H1 (cell line): ENCODE results near the gene MFAP4. TPM values are rescaled to one million over a fixed set of nuclear protein-coding genes. Genes with fewer than 3 reads are reported as not detected.

ENCODE experiments used
- CTCF ChIA-PET: fragments of 300-600 bp; sonication (Branson Sonifier 250); formaldehyde crosslinking; loops from one replicate; lab custom pipeline; 2021; ENCODE audit not compliant: partially characterized antibody; lab: Charles Lee
- POLR2A ChIA-PET: fragments of 300-600 bp; sonication (Branson Sonifier 250); formaldehyde crosslinking; loops from one replicate; lab custom pipeline; 2021; ENCODE audit warnings: inconsistent platforms; ENCODE audit not compliant: partially characterized antibody; lab: Charles Lee
- DNase-seq, 2 experiments: peaks; one replicate each; pipeline versions ENCODE4 v3.0.0 to v3.0.0-alpha.2; 2010 to 2022; ENCODE audit warnings: low spot score in 2 of 2, low read depth in 1 of 2, mixed read lengths in 1 of 2
- FAIRE-seq: peaks from 2 replicates; lab custom pipeline; 2011; peaks lifted over from hg19 to GRCh38; lab: Jason Lieb, UNC
- H2AFZ ChIP-seq: 2 replicates; pipeline ENCODE4 v1.8.1; 2012; ENCODE audit warnings: low read length, inconsistent platforms
- H2AK5ac ChIP-seq: 2 replicates; pipeline ENCODE4 v1.6.1; 2013; ENCODE audit warnings: low read depth, low read length
- H2BK120ac ChIP-seq: replicated peaks from 2 replicates; pipeline ENCODE3; 2013; ENCODE audit warnings: low read depth, low read length, inconsistent platforms
- H2BK12ac ChIP-seq: 2 replicates; pipeline ENCODE4 v1.6.1; 2013; ENCODE audit warnings: low read depth, low read length
- H2BK15ac ChIP-seq: 2 replicates; pipeline ENCODE4 v1.6.1; 2013; ENCODE audit warnings: low read length
- H2BK20ac ChIP-seq: 2 replicates; pipeline ENCODE4 v1.6.1; 2013; ENCODE audit warnings: low read length
- H2BK5ac ChIP-seq: 2 replicates; pipeline ENCODE4 v1.6.1; 2013; ENCODE audit warnings: low read depth, low read length
- H3K14ac ChIP-seq: 2 replicates; pipeline ENCODE4 v1.6.1; 2013; ENCODE audit warnings: inconsistent platforms; ENCODE audit not compliant: insufficient read length
- H3K18ac ChIP-seq: 2 replicates; pipeline ENCODE4 v1.6.1; 2013; ENCODE audit warnings: low read length; ENCODE audit errors: extremely low read depth
- H3K23ac ChIP-seq: 2 replicates; pipeline ENCODE4 v1.6.1; 2013; ENCODE audit warnings: inconsistent platforms; ENCODE audit not compliant: insufficient read length
- H3K23me2 ChIP-seq: 2 replicates; pipeline ENCODE4 v1.6.1; 2013; ENCODE audit warnings: low read depth, low read length
- H3K27ac ChIP-seq: 2 replicates; pipeline ENCODE4 v1.6.1; 2011; ENCODE audit warnings: low read depth, low read length, inconsistent platforms
- H3K27me3 ChIP-seq, 4 experiments: replicated peaks in 1 of 4; 1 replicate in 1 of 4; 2 replicates in 3 of 4; pipeline versions ENCODE4 v1.6.1 to v1.8.1; 2011 to 2013; ENCODE audit warnings: low read length in 3 of 4, mild to moderate bottlenecking in 3 of 4, inconsistent platforms in 2 of 4, mixed read lengths in 2 of 4, moderate library complexity in 1 of 4; ENCODE audit not compliant: control insufficient read depth in 3 of 4, insufficient read depth in 3 of 4; ENCODE audit errors: extremely low read depth in 1 of 4
- H3K36me3 ChIP-seq, 4 experiments: 2 replicates each; pipeline versions ENCODE4 v1.6.1 to v1.8.1; 2011 to 2013; ENCODE audit warnings: mild to moderate bottlenecking in 4 of 4, low read length in 3 of 4, moderate library complexity in 2 of 4, control low read depth in 1 of 4, inconsistent platforms in 1 of 4; ENCODE audit not compliant: insufficient read depth in 4 of 4, control insufficient read depth in 2 of 4
- H3K4ac ChIP-seq: replicated peaks from 2 replicates; pipeline ENCODE3; 2013; ENCODE audit warnings: low read length, low read depth, mixed read lengths, inconsistent platforms; ENCODE audit not compliant: insufficient read length
- H3K4me1 ChIP-seq, 4 experiments: replicated peaks in 1 of 4; 1 replicate in 1 of 4; 2 replicates in 3 of 4; pipeline versions ENCODE4 v1.6.1 to v1.8.1; 2011 to 2013; ENCODE audit warnings: low read length in 3 of 4, inconsistent platforms in 2 of 4, mixed read lengths in 1 of 4; ENCODE audit not compliant: insufficient read depth in 4 of 4, control insufficient read depth in 3 of 4
- H3K4me2 ChIP-seq, 2 experiments: 2 replicates each; pipeline versions ENCODE4 v1.6.1 to v1.8.1; 2011 to 2013; ENCODE audit warnings: low read depth in 2 of 2, low read length in 2 of 2, control low read depth in 1 of 2, inconsistent platforms in 1 of 2, mild to moderate bottlenecking in 1 of 2; ENCODE audit not compliant: insufficient read depth in 1 of 2
- H3K4me3 ChIP-seq, 4 experiments: fragments of 200-600, 300-600 bp in 1 of 4; sonication (generic), shearing (Covaris generic), sonication (Bioruptor Twin) in 1 of 4; 2 replicates each; pipeline versions ENCODE4 v1.5.1 to v1.8.1; 2011 to 2016; ENCODE audit warnings: low read length in 4 of 4, low read depth in 3 of 4, control low read depth in 2 of 4, inconsistent platforms in 2 of 4, mild to moderate bottlenecking in 2 of 4, mixed read lengths in 1 of 4, moderate library complexity in 1 of 4; ENCODE audit not compliant: insufficient read depth in 2 of 4; ENCODE audit errors: extremely low read depth in 1 of 4
- H3K56ac ChIP-seq: replicated peaks from 2 replicates; pipeline ENCODE3; 2013; ENCODE audit warnings: low read depth, mild to moderate bottlenecking, mixed read lengths, low read length, inconsistent platforms; ENCODE audit not compliant: insufficient read length
- H3K79me1 ChIP-seq: 2 replicates; pipeline ENCODE4 v1.6.1; 2013; ENCODE audit warnings: low read depth, low read length, control low read depth
- H3K79me2 ChIP-seq, 2 experiments: 2 replicates each; pipeline versions ENCODE4 v1.6.1 to v1.8.1; 2012 to 2013; ENCODE audit warnings: low read length in 2 of 2, mild to moderate bottlenecking in 2 of 2, inconsistent platforms in 1 of 2; ENCODE audit not compliant: insufficient read depth in 2 of 2, control insufficient read depth in 1 of 2
- H3K9ac ChIP-seq, 4 experiments: replicated peaks in 1 of 4; 1 replicate in 1 of 4; 2 replicates in 3 of 4; pipeline versions ENCODE4 v1.6.1 to v1.8.1; 2011 to 2013; ENCODE audit warnings: low read depth in 3 of 4, low read length in 3 of 4, control low read depth in 2 of 4, mild to moderate bottlenecking in 2 of 4, moderate library complexity in 2 of 4, inconsistent platforms in 1 of 4; ENCODE audit errors: extremely low read depth in 1 of 4
- H3K9me3 ChIP-seq, 2 experiments: 2 replicates each; pipeline versions ENCODE4 v1.6.1 to v1.8.1; 2012 to 2013; ENCODE audit warnings: mild to moderate bottlenecking in 2 of 2, moderate library complexity in 2 of 2, control low read depth in 1 of 2, inconsistent platforms in 1 of 2, low read depth in 1 of 2, low read length in 1 of 2, mixed read lengths in 1 of 2; ENCODE audit not compliant: insufficient read depth in 2 of 2
- H4K20me1 ChIP-seq, 2 experiments: replicated peaks in 1 of 2; 2 replicates each; pipeline versions ENCODE3 to v1.8.1; 2011 to 2013; ENCODE audit warnings: inconsistent platforms in 2 of 2, low read length in 2 of 2, mild to moderate bottlenecking in 1 of 2; ENCODE audit not compliant: insufficient read depth in 2 of 2, control insufficient read depth in 1 of 2
- H4K5ac ChIP-seq: 2 replicates; pipeline ENCODE4 v1.6.1; 2013; ENCODE audit warnings: low read length, low read depth, mixed read lengths, inconsistent platforms; ENCODE audit not compliant: insufficient read length
- H4K8ac ChIP-seq: 2 replicates; pipeline ENCODE4 v1.8.0; 2013; ENCODE audit warnings: mild to moderate bottlenecking, moderate library complexity, low read length, inconsistent platforms; ENCODE audit not compliant: insufficient read depth; ENCODE audit errors: extremely low read depth
- H4K91ac ChIP-seq: replicated peaks from 2 replicates; pipeline ENCODE3; 2013; ENCODE audit warnings: low read length, mixed read lengths, inconsistent platforms; ENCODE audit not compliant: insufficient read length
- CEBPB ChIP-seq: IDR thresholded peaks from 2 replicates; pipeline ENCODE4 v1.6.1; 2012; ENCODE audit warnings: low read depth, low read length
- CHD2 ChIP-seq: IDR thresholded peaks from 2 replicates; pipeline ENCODE4 v1.6.1; 2012; ENCODE audit warnings: low read length, improper control_type of control experiment
- NRF1 ChIP-seq: IDR thresholded peaks from 2 replicates; pipeline ENCODE4 v1.6.1; 2011; ENCODE audit warnings: mild to moderate bottlenecking, low read depth, low read length, improper control_type of control experiment
- RXRA ChIP-seq: IDR thresholded peaks from 2 replicates; pipeline ENCODE4 v1.6.1; 2011; ENCODE audit warnings: low read depth, mild to moderate bottlenecking, low read length, moderate library complexity; ENCODE audit not compliant: insufficient read depth
- SIN3A ChIP-seq, 2 experiments: IDR thresholded peaks in 1 of 2; conservative IDR thresholded peaks in 1 of 2; 2 replicates each; pipeline ENCODE4 v1.6.1; 2011 to 2012; ENCODE audit warnings: low read length in 2 of 2, improper control_type of control experiment in 1 of 2, low read depth in 1 of 2, mild to moderate bottlenecking in 1 of 2
- SP1 ChIP-seq: IDR thresholded peaks from 2 replicates; pipeline ENCODE4 v1.6.1; 2011; ENCODE audit warnings: low read depth, low read length
- SP2 ChIP-seq: IDR thresholded peaks from 2 replicates; pipeline ENCODE4 v1.6.1; 2012; ENCODE audit warnings: mild to moderate bottlenecking, low read length, inconsistent platforms
- SRF ChIP-seq: IDR thresholded peaks from 2 replicates; pipeline ENCODE4 v1.6.1; 2011; ENCODE audit warnings: mild to moderate bottlenecking, low read depth, low read length, moderate library complexity
- WGBS, 2 experiments: shearing (Covaris generic) in 1 of 2; methylation state at CpG; one replicate each; pipeline versions ENCODE4 v1.1.6 to v1.1.7; 2013 to 2015; ENCODE audit warnings: low lambda C conversion rate in 2 of 2, mixed read lengths in 2 of 2, inconsistent platforms in 1 of 2, low coverage in 1 of 2, missing lambda C conversion rate in 1 of 2; ENCODE audit not compliant: insufficient replicate concordance in 2 of 2, insufficient coverage in 1 of 2, insufficient read length in 1 of 2; ENCODE audit errors: extremely low coverage in 1 of 2, missing lambda C conversion rate in 1 of 2; 5-methylcytosine and 5-hydroxymethylcytosine counted together
- polyA plus RNA-seq, 7 experiments: library from polyadenylated mRNA; depleted of rRNA in 3 of 7; stranded (reverse) in 5 of 7; unstranded in 2 of 7; fragments of >200 nt in 5 of 7; fragments of 200-250 nt in 2 of 7; gene quantifications; 1 replicate in 5 of 7; 2 replicates in 1 of 7; 4 replicates in 1 of 7; pipeline versions ENCODE4 v1.2.1 to v1.2.3, GENCODE V29; 2011 to 2013; ENCODE audit warnings: missing spikeins in 2 of 7, mixed read lengths in 2 of 7
- total RNA-seq: library from RNA; stranded (reverse); fragmentation: NEBNext Ultra II Directional; extraction: Animal tissue kit (Norgen Biotek cat#: 25700); gene quantifications from 2 replicates; pipeline ENCODE4 v1.2.1, GENCODE V29; 2021

The MFAP4 gene
- total and polyA plus RNA-seq, 2 of the 8 experiments (the other 6 are each of a cell fraction or from before 2014, with no cell fraction given): 3.1 to 3.6 TPM

GRCh38 chr17:19342611-19343255 lies 44.3 kb downstream of the MFAP4 start:
- WGBS, 2 experiments: 90% methylated on average over 6 of the region's 7 CpGs; no CpG with 5 or more reads in 1 of the 2 experiments
- no peak overlapping the region for H4K91ac ChIP-seq
- no peak overlapping the region for H2BK5ac ChIP-seq
- no peak overlapping the region for H3K56ac ChIP-seq
- H2BK20ac ChIP-seq: no peak overlapping the region
- H2BK120ac ChIP-seq: no peak overlapping the region
- peaks cover 0 to 5% (median 2%) of the 10 kb centered on the region in 4 experiments; a peak in 2 of 8 replicates for H3K36me3 ChIP-seq
- H2AFZ ChIP-seq: no peak overlapping the region
- H3K79me2 ChIP-seq: no peaks in the 10 kb centered on the region
- H3K14ac ChIP-seq: no peak overlapping the region
- H3K27me3 ChIP-seq: no peaks in the 10 kb centered on the region
- H4K5ac ChIP-seq: no peak overlapping the region
- no peak overlapping the region for H4K8ac ChIP-seq
- TF ChIP-seq SIN3A (conservative IDR thresholded peaks at IDR 0.05 in 1 of 2, IDR thresholded peaks at IDR 0.05 in 1 of 2; ENCODE audit: low read depth in 1 of 2, low read length in 2 of 2) (no peak), SP1 (no peak), CHD2 (no peak), CEBPB (no peak), SRF (no peak), RXRA (no peak), NRF1 (no peak), SP2 (no peak)
- no peaks in the 10 kb centered on the region for H3K79me1 ChIP-seq
- no peak overlapping the region for H2AK5ac ChIP-seq
- H3K4me2 ChIP-seq: no peak overlapping the region
- H3K27ac ChIP-seq: no peak overlapping the region
- no peak overlapping the region for H3K4ac ChIP-seq
- POLR2A ChIA-PET: interaction anchor here (0.6 to 1.7 kb wide), 7 partner anchors 8 to 305 kb away, joined by 3 to 5 read pairs (median 3); no protein-coding TSS in a partner anchor
- CTCF ChIA-PET: interaction anchor here (0.6 to 9.8 kb wide), 9 partner anchors 10 to 420 kb away, joined by 3 to 70 read pairs (median 3); partner anchors contain the start of gene RNF112
- H3K9ac ChIP-seq: no peak overlapping the region
- H3K23ac ChIP-seq: no peak overlapping the region
- H3K4me3 ChIP-seq: no peak overlapping the region
- no peaks in the 10 kb centered on the region for H3K23me2 ChIP-seq
- FAIRE-seq: no peak
- H3K4me1 ChIP-seq: peaks cover 4 to 18% (median 14%) of the 10 kb centered on the region in 4 experiments
- H3K9me3 ChIP-seq: no peaks in the 10 kb centered on the region
- DNase-seq: no peak
- no peak overlapping the region for H2BK15ac ChIP-seq
- no peak overlapping the region for H3K18ac ChIP-seq
- H2BK12ac ChIP-seq: no peak overlapping the region
- peaks cover 0 to 3% of the 10 kb centered on the region in 2 experiments for H4K20me1 ChIP-seq
